Measurements from ENCODE around the gene ZNF768. TPM values are rescaled to one million over a fixed set of nuclear protein-coding genes. Genes with fewer than 3 reads are reported as not detected.

ZNF768 gene
- total RNA-seq (2014; rRNA removed; shearing (Covaris generic)) = 43.4 and 63.7 TPM in 2 replicates
- total RNA-seq (2022) = 38.3 and 42.9 TPM in 2 replicates
- Bru-seq, nascent RNA = percentile 55 among the genes with signal in this experiment
- percentile 78 among the genes with signal in this experiment for BruChase-seq, experiment 1, labeled RNA remaining after a 6-hour chase
- BruChase-seq, experiment 2, labeled RNA remaining after a 2-hour chase = percentile 75 among the genes with signal in this experiment
- long read RNA-seq, partial matches to known transcripts = 0 of 10 reads
- long read RNA-seq, other reads (novel, unspliced or antisense) = 9 of 10 reads

DNA sequence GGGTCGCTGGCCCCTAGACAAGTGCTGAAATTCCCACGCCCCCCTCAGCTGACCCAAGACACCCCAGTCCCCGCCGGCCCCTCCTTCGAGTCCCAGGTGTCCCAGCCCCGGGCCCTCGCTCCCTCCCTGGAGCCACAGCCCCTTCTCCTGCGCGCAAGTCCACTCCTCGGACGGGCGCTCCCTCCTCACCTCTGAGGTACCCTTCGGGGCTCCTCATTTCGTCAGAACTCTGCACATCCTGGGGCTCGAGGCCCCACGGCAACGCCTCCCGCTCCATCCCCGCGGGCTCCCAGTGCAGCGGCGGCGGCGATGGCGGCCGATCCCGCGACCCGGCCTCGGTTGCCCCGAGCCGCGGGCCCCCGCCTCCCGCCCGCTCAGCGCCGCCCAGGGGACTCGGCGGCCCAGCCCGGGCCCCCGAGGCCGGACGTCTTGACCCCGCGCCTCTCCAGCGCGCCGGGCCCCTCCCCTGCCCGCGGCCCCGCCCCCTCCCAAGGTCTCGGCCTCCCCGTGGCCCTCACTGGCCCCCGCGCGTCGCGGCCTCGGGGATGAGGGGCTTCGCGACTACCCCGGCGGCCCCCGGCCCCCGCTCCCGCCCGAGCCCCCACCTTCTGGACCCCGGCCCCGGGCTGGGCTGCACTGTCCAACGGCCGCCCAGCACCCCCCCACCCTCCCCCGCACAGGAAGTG, at the start of gene ZNF768:
TSS of gene ZNF768 (minus strand) at position 430 of the 686 bp plus-strand sequence. CDS start at position 277, 153 bp downstream.
- Histone ChIP-seq H3K9me3 (ENCODE audit: low read length) (no peaks in the 10 kb centered on the region), H3K4me2 (ENCODE audit: low read length) (peak within 1 kb of the TSS; percentile 93), H3K9me2 (ENCODE audit: insufficient read depth, low read length) (no peaks in the 10 kb centered on the region), H3K27ac (ENCODE audit: low read depth, low read length, poor library complexity, severe bottlenecking) (peak within 1 kb of the TSS; percentile 86), H4K20me1 (ENCODE audit: insufficient read depth, low read length) (no peaks in the 10 kb centered on the region), H2AFZ (ENCODE audit: low read length) (peak within 1 kb of the TSS; percentile 73), H3K4me1 (ENCODE audit: insufficient read depth, low read length, poor library complexity, severe bottlenecking) (peaks cover 27% of the 10 kb centered on the region), H3K36me3 (ENCODE audit: insufficient read depth, low read length) (peaks cover 24% of the 10 kb centered on the region), H3K4me3 (ENCODE audit: low read depth, low read length, poor library complexity, severe bottlenecking) (peak within 1 kb of the TSS; percentile 84), H3K79me2 (ENCODE audit: insufficient read depth, low read depth, low read length) (no peaks in the 10 kb centered on the region)
- intact Hi-C loops (cut with micrococcal nuclease; ENCODE audit: unreplicated experiment) = loop anchor here (2.0 to 5.0 kb wide), 3 partner anchors 71 to 109 kb away; no protein-coding TSS in a partner anchor
- DNase-seq (ENCODE audit: low spot score) = no peak
- no TSS peak for BruUV-seq (replicated peaks)
- no peak for TF ChIP-seq EZH2phosphoT487 (IDR thresholded peaks at IDR 0.05; ENCODE audit: borderline replicate concordance, low read depth, low read length)
- TF ChIP-seq, protein P1, sequence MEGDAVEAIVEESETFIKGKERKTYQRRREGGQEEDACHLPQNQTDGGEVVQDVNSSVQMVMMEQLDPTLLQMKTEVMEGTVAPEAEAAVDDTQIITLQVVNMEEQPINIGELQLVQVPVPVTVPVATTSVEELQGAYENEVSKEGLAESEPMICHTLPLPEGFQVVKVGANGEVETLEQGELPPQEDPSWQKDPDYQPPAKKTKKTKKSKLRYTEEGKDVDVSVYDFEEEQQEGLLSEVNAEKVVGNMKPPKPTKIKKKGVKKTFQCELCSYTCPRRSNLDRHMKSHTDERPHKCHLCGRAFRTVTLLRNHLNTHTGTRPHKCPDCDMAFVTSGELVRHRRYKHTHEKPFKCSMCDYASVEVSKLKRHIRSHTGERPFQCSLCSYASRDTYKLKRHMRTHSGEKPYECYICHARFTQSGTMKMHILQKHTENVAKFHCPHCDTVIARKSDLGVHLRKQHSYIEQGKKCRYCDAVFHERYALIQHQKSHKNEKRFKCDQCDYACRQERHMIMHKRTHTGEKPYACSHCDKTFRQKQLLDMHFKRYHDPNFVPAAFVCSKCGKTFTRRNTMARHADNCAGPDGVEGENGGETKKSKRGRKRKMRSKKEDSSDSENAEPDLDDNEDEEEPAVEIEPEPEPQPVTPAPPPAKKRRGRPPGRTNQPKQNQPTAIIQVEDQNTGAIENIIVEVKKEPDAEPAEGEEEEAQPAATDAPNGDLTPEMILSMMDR (conservative IDR thresholded peaks at IDR 0.05; ENCODE audit: low read length) = no peak
- CTCF ChIA-PET (ENCODE audit: unreplicated experiment) = no interaction called here
- POLR2A ChIA-PET = interaction anchor here (0.5 to 1.1 kb wide), 4 partner anchors 23 to 115 kb away, joined by 3 to 4 read pairs (median 3); partner anchors contain the start of gene DCTPP1

DNA sequence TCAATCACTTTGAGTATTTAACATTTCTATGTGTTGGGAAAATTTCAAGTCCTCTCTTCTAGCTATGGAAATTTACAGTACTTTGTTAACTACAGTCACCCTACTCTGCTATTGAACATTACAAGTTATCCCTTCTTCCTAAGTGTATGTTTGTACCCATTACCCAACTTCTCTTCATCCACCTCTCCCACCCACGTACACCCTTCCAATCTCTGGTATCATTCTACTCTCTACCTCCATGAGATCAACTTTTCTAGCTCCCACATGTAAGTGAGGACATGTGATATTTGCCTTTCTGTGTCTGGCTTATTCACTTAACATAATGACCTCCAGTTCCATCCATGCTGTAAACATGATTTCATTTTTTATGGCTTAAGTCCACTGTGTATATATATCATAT, 48.3 kb upstream of the ZNF768 start:
- Histone ChIP-seq H3K4me1 (ENCODE audit: insufficient read depth, low read length, poor library complexity, severe bottlenecking) (peaks cover 14% of the 10 kb centered on the region), H3K9me2 (ENCODE audit: insufficient read depth, low read length) (no peaks in the 10 kb centered on the region), H3K36me3 (ENCODE audit: insufficient read depth, low read length) (peaks cover 10% of the 10 kb centered on the region), H3K4me3 (ENCODE audit: low read depth, low read length, poor library complexity, severe bottlenecking) (no peak overlapping the region), H3K79me2 (ENCODE audit: insufficient read depth, low read depth, low read length) (peaks cover 25% of the 10 kb centered on the region), H3K4me2 (ENCODE audit: low read length) (peak overlapping the region; percentile 14; the same call in 1 of the 2 replicates), H2AFZ (ENCODE audit: low read length) (no peak overlapping the region), H3K9me3 (ENCODE audit: low read length) (no peaks in the 10 kb centered on the region), H4K20me1 (ENCODE audit: insufficient read depth, low read length) (no peaks in the 10 kb centered on the region), H3K27ac (ENCODE audit: low read depth, low read length, poor library complexity, severe bottlenecking) (no peak overlapping the region)
- CTCF ChIA-PET (ENCODE audit: unreplicated experiment) = no interaction called here
- POLR2A ChIA-PET = interaction anchor here (0.6 to 1.2 kb wide), 3 partner anchors 12 to 91 kb away, joined by 3 to 4 read pairs (median 3); partner anchors contain the start of gene ZNF764
- intact Hi-C loops (cut with micrococcal nuclease; ENCODE audit: unreplicated experiment) = no loop called here
- no peak for TF ChIP-seq EZH2phosphoT487 (IDR thresholded peaks at IDR 0.05; ENCODE audit: borderline replicate concordance, low read depth, low read length)
- TF ChIP-seq, protein P1 (conservative IDR thresholded peaks at IDR 0.05; ENCODE audit: low read length) = no peak
- BruUV-seq (replicated peaks) = TSS peak; percentile 42
- DNase-seq (ENCODE audit: low spot score) = no peak

All from OCI-LY7 (cell line).